H1 (cell line): Measurements from ENCODE around the gene NDST4. TPM values are rescaled to one million over a fixed set of nuclear protein-coding genes. Genes with fewer than 3 reads are reported as not detected.

ENCODE experiments used
- CTCF ChIA-PET: fragments of 300-600 bp; sonication (Branson Sonifier 250); formaldehyde crosslinking; loops from one replicate; lab custom pipeline; 2021; ENCODE audit not compliant: partially characterized antibody; lab: Charles Lee
- POLR2A ChIA-PET: fragments of 300-600 bp; sonication (Branson Sonifier 250); formaldehyde crosslinking; loops from one replicate; lab custom pipeline; 2021; ENCODE audit warnings: inconsistent platforms; ENCODE audit not compliant: partially characterized antibody; lab: Charles Lee
- DNase-seq, 2 experiments: peaks; one replicate each; pipeline versions ENCODE4 v3.0.0 to v3.0.0-alpha.2; 2010 to 2022; ENCODE audit warnings: low spot score in 2 of 2, low read depth in 1 of 2, mixed read lengths in 1 of 2
- FAIRE-seq: peaks from 2 replicates; lab custom pipeline; 2011; peaks lifted over from hg19 to GRCh38; lab: Jason Lieb, UNC
- H2AFZ ChIP-seq: 2 replicates; pipeline ENCODE4 v1.8.1; 2012; ENCODE audit warnings: low read length, inconsistent platforms
- H2AK5ac ChIP-seq: 2 replicates; pipeline ENCODE4 v1.6.1; 2013; ENCODE audit warnings: low read depth, low read length
- H2BK120ac ChIP-seq: replicated peaks from 2 replicates; pipeline ENCODE3; 2013; ENCODE audit warnings: low read depth, low read length, inconsistent platforms
- H2BK12ac ChIP-seq: 2 replicates; pipeline ENCODE4 v1.6.1; 2013; ENCODE audit warnings: low read depth, low read length
- H2BK15ac ChIP-seq: 2 replicates; pipeline ENCODE4 v1.6.1; 2013; ENCODE audit warnings: low read length
- H2BK20ac ChIP-seq: 2 replicates; pipeline ENCODE4 v1.6.1; 2013; ENCODE audit warnings: low read length
- H2BK5ac ChIP-seq: 2 replicates; pipeline ENCODE4 v1.6.1; 2013; ENCODE audit warnings: low read depth, low read length
- H3K14ac ChIP-seq: 2 replicates; pipeline ENCODE4 v1.6.1; 2013; ENCODE audit warnings: inconsistent platforms; ENCODE audit not compliant: insufficient read length
- H3K18ac ChIP-seq: 2 replicates; pipeline ENCODE4 v1.6.1; 2013; ENCODE audit warnings: low read length; ENCODE audit errors: extremely low read depth
- H3K23ac ChIP-seq: 2 replicates; pipeline ENCODE4 v1.6.1; 2013; ENCODE audit warnings: inconsistent platforms; ENCODE audit not compliant: insufficient read length
- H3K23me2 ChIP-seq: 2 replicates; pipeline ENCODE4 v1.6.1; 2013; ENCODE audit warnings: low read depth, low read length
- H3K27ac ChIP-seq: 2 replicates; pipeline ENCODE4 v1.6.1; 2011; ENCODE audit warnings: low read depth, low read length, inconsistent platforms
- H3K27me3 ChIP-seq, 4 experiments: replicated peaks in 1 of 4; 1 replicate in 1 of 4; 2 replicates in 3 of 4; pipeline versions ENCODE4 v1.6.1 to v1.8.1; 2011 to 2013; ENCODE audit warnings: low read length in 3 of 4, mild to moderate bottlenecking in 3 of 4, inconsistent platforms in 2 of 4, mixed read lengths in 2 of 4, moderate library complexity in 1 of 4; ENCODE audit not compliant: control insufficient read depth in 3 of 4, insufficient read depth in 3 of 4; ENCODE audit errors: extremely low read depth in 1 of 4
- H3K36me3 ChIP-seq, 4 experiments: 2 replicates each; pipeline versions ENCODE4 v1.6.1 to v1.8.1; 2011 to 2013; ENCODE audit warnings: mild to moderate bottlenecking in 4 of 4, low read length in 3 of 4, moderate library complexity in 2 of 4, control low read depth in 1 of 4, inconsistent platforms in 1 of 4; ENCODE audit not compliant: insufficient read depth in 4 of 4, control insufficient read depth in 2 of 4
- H3K4ac ChIP-seq: replicated peaks from 2 replicates; pipeline ENCODE3; 2013; ENCODE audit warnings: low read length, low read depth, mixed read lengths, inconsistent platforms; ENCODE audit not compliant: insufficient read length
- H3K4me1 ChIP-seq, 4 experiments: replicated peaks in 1 of 4; 1 replicate in 1 of 4; 2 replicates in 3 of 4; pipeline versions ENCODE4 v1.6.1 to v1.8.1; 2011 to 2013; ENCODE audit warnings: low read length in 3 of 4, inconsistent platforms in 2 of 4, mixed read lengths in 1 of 4; ENCODE audit not compliant: insufficient read depth in 4 of 4, control insufficient read depth in 3 of 4
- H3K4me2 ChIP-seq, 2 experiments: 2 replicates each; pipeline versions ENCODE4 v1.6.1 to v1.8.1; 2011 to 2013; ENCODE audit warnings: low read depth in 2 of 2, low read length in 2 of 2, control low read depth in 1 of 2, inconsistent platforms in 1 of 2, mild to moderate bottlenecking in 1 of 2; ENCODE audit not compliant: insufficient read depth in 1 of 2
- H3K4me3 ChIP-seq, 4 experiments: fragments of 200-600, 300-600 bp in 1 of 4; sonication (generic), shearing (Covaris generic), sonication (Bioruptor Twin) in 1 of 4; 2 replicates each; pipeline versions ENCODE4 v1.5.1 to v1.8.1; 2011 to 2016; ENCODE audit warnings: low read length in 4 of 4, low read depth in 3 of 4, control low read depth in 2 of 4, inconsistent platforms in 2 of 4, mild to moderate bottlenecking in 2 of 4, mixed read lengths in 1 of 4, moderate library complexity in 1 of 4; ENCODE audit not compliant: insufficient read depth in 2 of 4; ENCODE audit errors: extremely low read depth in 1 of 4
- H3K56ac ChIP-seq: replicated peaks from 2 replicates; pipeline ENCODE3; 2013; ENCODE audit warnings: low read depth, mild to moderate bottlenecking, mixed read lengths, low read length, inconsistent platforms; ENCODE audit not compliant: insufficient read length
- H3K79me1 ChIP-seq: 2 replicates; pipeline ENCODE4 v1.6.1; 2013; ENCODE audit warnings: low read depth, low read length, control low read depth
- H3K79me2 ChIP-seq, 2 experiments: 2 replicates each; pipeline versions ENCODE4 v1.6.1 to v1.8.1; 2012 to 2013; ENCODE audit warnings: low read length in 2 of 2, mild to moderate bottlenecking in 2 of 2, inconsistent platforms in 1 of 2; ENCODE audit not compliant: insufficient read depth in 2 of 2, control insufficient read depth in 1 of 2
- H3K9ac ChIP-seq, 4 experiments: replicated peaks in 1 of 4; 1 replicate in 1 of 4; 2 replicates in 3 of 4; pipeline versions ENCODE4 v1.6.1 to v1.8.1; 2011 to 2013; ENCODE audit warnings: low read depth in 3 of 4, low read length in 3 of 4, control low read depth in 2 of 4, mild to moderate bottlenecking in 2 of 4, moderate library complexity in 2 of 4, inconsistent platforms in 1 of 4; ENCODE audit errors: extremely low read depth in 1 of 4
- H3K9me3 ChIP-seq, 2 experiments: 2 replicates each; pipeline versions ENCODE4 v1.6.1 to v1.8.1; 2012 to 2013; ENCODE audit warnings: mild to moderate bottlenecking in 2 of 2, moderate library complexity in 2 of 2, control low read depth in 1 of 2, inconsistent platforms in 1 of 2, low read depth in 1 of 2, low read length in 1 of 2, mixed read lengths in 1 of 2; ENCODE audit not compliant: insufficient read depth in 2 of 2
- H4K20me1 ChIP-seq, 2 experiments: replicated peaks in 1 of 2; 2 replicates each; pipeline versions ENCODE3 to v1.8.1; 2011 to 2013; ENCODE audit warnings: inconsistent platforms in 2 of 2, low read length in 2 of 2, mild to moderate bottlenecking in 1 of 2; ENCODE audit not compliant: insufficient read depth in 2 of 2, control insufficient read depth in 1 of 2
- H4K5ac ChIP-seq: 2 replicates; pipeline ENCODE4 v1.6.1; 2013; ENCODE audit warnings: low read length, low read depth, mixed read lengths, inconsistent platforms; ENCODE audit not compliant: insufficient read length
- H4K8ac ChIP-seq: 2 replicates; pipeline ENCODE4 v1.8.0; 2013; ENCODE audit warnings: mild to moderate bottlenecking, moderate library complexity, low read length, inconsistent platforms; ENCODE audit not compliant: insufficient read depth; ENCODE audit errors: extremely low read depth
- H4K91ac ChIP-seq: replicated peaks from 2 replicates; pipeline ENCODE3; 2013; ENCODE audit warnings: low read length, mixed read lengths, inconsistent platforms; ENCODE audit not compliant: insufficient read length
- CHD1 ChIP-seq: IDR thresholded peaks from 2 replicates; pipeline ENCODE4 v1.6.1; 2012; ENCODE audit warnings: low read depth, low read length, improper control_type of control experiment
- GABPA ChIP-seq: IDR thresholded peaks from 2 replicates; pipeline ENCODE4 v1.6.1; 2011; ENCODE audit warnings: mild to moderate bottlenecking, low read length, moderate library complexity, borderline replicate concordance; ENCODE audit not compliant: insufficient read depth
- HDAC6 ChIP-seq: IDR thresholded peaks from one replicate; pipeline ENCODE4 v1.7.1; 2012; ENCODE audit warnings: low read depth, mild to moderate bottlenecking, inconsistent platforms, low read length, moderate library complexity
- JUN ChIP-seq: IDR thresholded peaks from 2 replicates; pipeline ENCODE4 v1.6.1; 2011; ENCODE audit warnings: low read depth, mild to moderate bottlenecking, improper control_type of control experiment, low read length
- RFX5 ChIP-seq: IDR thresholded peaks from 2 replicates; pipeline ENCODE4 v1.6.1; 2011; ENCODE audit warnings: low read depth, low read length, improper control_type of control experiment, borderline replicate concordance
- WGBS, 2 experiments: shearing (Covaris generic) in 1 of 2; methylation state at CpG; one replicate each; pipeline versions ENCODE4 v1.1.6 to v1.1.7; 2013 to 2015; ENCODE audit warnings: low lambda C conversion rate in 2 of 2, mixed read lengths in 2 of 2, inconsistent platforms in 1 of 2, low coverage in 1 of 2, missing lambda C conversion rate in 1 of 2; ENCODE audit not compliant: insufficient replicate concordance in 2 of 2, insufficient coverage in 1 of 2, insufficient read length in 1 of 2; ENCODE audit errors: extremely low coverage in 1 of 2, missing lambda C conversion rate in 1 of 2; 5-methylcytosine and 5-hydroxymethylcytosine counted together
- polyA plus RNA-seq, 7 experiments: library from polyadenylated mRNA; depleted of rRNA in 3 of 7; stranded (reverse) in 5 of 7; unstranded in 2 of 7; fragments of >200 nt in 5 of 7; fragments of 200-250 nt in 2 of 7; gene quantifications; 1 replicate in 5 of 7; 2 replicates in 1 of 7; 4 replicates in 1 of 7; pipeline versions ENCODE4 v1.2.1 to v1.2.3, GENCODE V29; 2011 to 2013; ENCODE audit warnings: missing spikeins in 2 of 7, mixed read lengths in 2 of 7
- total RNA-seq: library from RNA; stranded (reverse); fragmentation: NEBNext Ultra II Directional; extraction: Animal tissue kit (Norgen Biotek cat#: 25700); gene quantifications from 2 replicates; pipeline ENCODE4 v1.2.1, GENCODE V29; 2021
- TF ChIP-seq, protein P1 (sequence below), 3 experiments: IDR thresholded peaks; 1 replicate in 2 of 3; 2 replicates in 1 of 3; pipeline versions ENCODE4 v1.5.1 to v1.6.1; 2011; ENCODE audit warnings: low read length in 3 of 3, mild to moderate bottlenecking in 3 of 3, inconsistent platforms in 2 of 3, low read depth in 1 of 3, moderate library complexity in 1 of 3; ENCODE audit not compliant: insufficient read depth in 1 of 3; ENCODE audit errors: control extremely low read depth in 1 of 3
- TF ChIP-seq, protein P2 (sequence below): IDR thresholded peaks from 2 replicates; pipeline ENCODE4 v1.6.1; 2011; ENCODE audit warnings: low read length, improper control_type of control experiment

Gene NDST4
- total and polyA plus RNA-seq, 2 of the 8 experiments (the other 6 are each of a cell fraction or from before 2014, with no cell fraction given) = 0.02 TPM; not detected in 1

DNA sequence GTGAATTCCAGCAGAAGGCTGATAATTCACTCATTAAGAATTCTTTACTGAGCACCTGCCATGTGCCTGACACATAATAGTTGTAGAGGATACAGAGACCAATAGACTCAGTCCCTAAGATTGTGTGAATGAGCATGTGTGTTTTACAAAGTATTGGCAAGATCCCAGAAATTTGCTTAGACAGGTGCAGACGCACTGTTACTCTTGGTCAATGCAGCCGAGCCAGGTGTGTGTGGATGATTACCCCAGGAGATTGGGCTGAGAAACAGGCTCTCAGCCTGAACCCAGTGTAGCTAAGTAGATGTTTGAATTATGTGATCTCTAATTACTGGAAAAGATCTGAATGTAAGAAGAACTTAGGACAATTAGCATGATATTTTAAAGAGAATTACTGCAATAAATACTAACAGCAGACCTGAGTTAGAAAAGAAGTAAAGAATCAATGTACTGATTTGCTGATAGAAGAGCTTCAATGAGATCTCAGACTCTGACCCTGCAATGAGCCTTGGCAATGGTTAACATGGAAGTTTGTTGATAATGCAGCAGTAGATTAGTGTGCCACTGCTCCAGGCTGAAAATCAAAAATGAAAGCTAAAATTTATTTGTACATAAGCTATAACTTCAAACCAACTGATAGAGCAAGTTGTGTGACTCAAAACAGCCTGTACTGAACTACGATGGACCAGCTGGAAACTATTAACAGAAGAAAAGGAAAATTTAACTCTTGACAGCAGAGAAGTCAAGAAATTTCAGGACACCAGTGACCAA lies 32.2 kb upstream of the NDST4 start:
- Histone ChIP-seq H3K4ac (no peak overlapping the region), H2BK12ac (no peak overlapping the region), H4K91ac (no peak overlapping the region), H3K14ac (no peak overlapping the region), H3K4me2 (no peak overlapping the region), H2BK120ac (no peak overlapping the region), H2BK15ac (no peak overlapping the region), H3K4me3 (no peak overlapping the region), H2AK5ac (no peak overlapping the region), H3K23ac (no peak overlapping the region), H3K4me1 (no peaks in the 10 kb centered on the region), H3K9me3 (no peaks in the 10 kb centered on the region), H3K27me3 (no peaks in the 10 kb centered on the region), H4K20me1 (no peaks in the 10 kb centered on the region), H4K5ac (no peak overlapping the region), H4K8ac (no peak overlapping the region; the same call in 1 of the 2 replicates), H3K79me1 (no peaks in the 10 kb centered on the region), H3K36me3 (no peaks in the 10 kb centered on the region), H2AFZ (no peak overlapping the region; the same call in 1 of the 2 replicates), H3K56ac (no peak overlapping the region), H2BK20ac (no peak overlapping the region), H3K23me2 (no peaks in the 10 kb centered on the region; the same call in 1 of the 2 replicates), H3K18ac (no peak overlapping the region), H2BK5ac (no peak overlapping the region), H3K79me2 (no peaks in the 10 kb centered on the region), H3K9ac (no peak overlapping the region), H3K27ac (no peak overlapping the region)
- DNase-seq (no peak), FAIRE-seq (no peak)
- 86% methylated on average over 3 of the region's 3 CpGs; no CpG with 5 or more reads in 1 of the 2 experiments for WGBS, 2 experiments
- ChIA-PET POLR2A (no interaction called here), CTCF (interaction anchor here (0.6 kb wide), 1 partner anchor 8 kb away, joined by 4 read pairs; no protein-coding TSS in a partner anchor)
- TF ChIP-seq JUN = no peak
- TF ChIP-seq GABPA = no peak
- TF ChIP-seq, protein P1, sequence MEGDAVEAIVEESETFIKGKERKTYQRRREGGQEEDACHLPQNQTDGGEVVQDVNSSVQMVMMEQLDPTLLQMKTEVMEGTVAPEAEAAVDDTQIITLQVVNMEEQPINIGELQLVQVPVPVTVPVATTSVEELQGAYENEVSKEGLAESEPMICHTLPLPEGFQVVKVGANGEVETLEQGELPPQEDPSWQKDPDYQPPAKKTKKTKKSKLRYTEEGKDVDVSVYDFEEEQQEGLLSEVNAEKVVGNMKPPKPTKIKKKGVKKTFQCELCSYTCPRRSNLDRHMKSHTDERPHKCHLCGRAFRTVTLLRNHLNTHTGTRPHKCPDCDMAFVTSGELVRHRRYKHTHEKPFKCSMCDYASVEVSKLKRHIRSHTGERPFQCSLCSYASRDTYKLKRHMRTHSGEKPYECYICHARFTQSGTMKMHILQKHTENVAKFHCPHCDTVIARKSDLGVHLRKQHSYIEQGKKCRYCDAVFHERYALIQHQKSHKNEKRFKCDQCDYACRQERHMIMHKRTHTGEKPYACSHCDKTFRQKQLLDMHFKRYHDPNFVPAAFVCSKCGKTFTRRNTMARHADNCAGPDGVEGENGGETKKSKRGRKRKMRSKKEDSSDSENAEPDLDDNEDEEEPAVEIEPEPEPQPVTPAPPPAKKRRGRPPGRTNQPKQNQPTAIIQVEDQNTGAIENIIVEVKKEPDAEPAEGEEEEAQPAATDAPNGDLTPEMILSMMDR (IDR thresholded peaks at IDR 0.05; ENCODE audit: control extremely low read depth in 1 of 3, insufficient read depth in 1 of 3, low read depth in 1 of 3, low read length in 3 of 3) = no peak
- TF ChIP-seq RFX5 = no peak
- no peak for TF ChIP-seq CHD1
- no peak for TF ChIP-seq HDAC6
- TF ChIP-seq, protein P2, sequence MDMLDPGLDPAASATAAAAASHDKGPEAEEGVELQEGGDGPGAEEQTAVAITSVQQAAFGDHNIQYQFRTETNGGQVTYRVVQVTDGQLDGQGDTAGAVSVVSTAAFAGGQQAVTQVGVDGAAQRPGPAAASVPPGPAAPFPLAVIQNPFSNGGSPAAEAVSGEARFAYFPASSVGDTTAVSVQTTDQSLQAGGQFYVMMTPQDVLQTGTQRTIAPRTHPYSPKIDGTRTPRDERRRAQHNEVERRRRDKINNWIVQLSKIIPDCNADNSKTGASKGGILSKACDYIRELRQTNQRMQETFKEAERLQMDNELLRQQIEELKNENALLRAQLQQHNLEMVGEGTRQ = no peak
